NT2/D1 (cell line): ENCODE results near the gene ZNF273.

ENCODE experiments used
- DNase-seq: peaks from one replicate; pipeline ENCODE4 v3.0.0-alpha.2; 2011; ENCODE audit warnings: low read depth, low spot score
- H3K27me3 ChIP-seq: 2 replicates; pipeline ENCODE4 v1.6.0; 2011; ENCODE audit warnings: mild to moderate bottlenecking; ENCODE audit not compliant: insufficient read length, insufficient read depth
- H3K36me3 ChIP-seq: 2 replicates; pipeline ENCODE4 v1.6.1; 2011; ENCODE audit warnings: mild to moderate bottlenecking, low read length, mixed read lengths; ENCODE audit not compliant: insufficient read depth, insufficient read length
- H3K4me1 ChIP-seq: 2 replicates; pipeline ENCODE4 v1.5.1; 2011; ENCODE audit not compliant: insufficient read depth, insufficient read length
- H3K4me3 ChIP-seq: 2 replicates; pipeline ENCODE4 v1.5.1; 2011; ENCODE audit warnings: low read depth; ENCODE audit not compliant: insufficient read length
- H3K9ac ChIP-seq: 2 replicates; pipeline ENCODE4 v1.6.0; 2011; ENCODE audit warnings: low read depth; ENCODE audit not compliant: insufficient read length
- H3K9me3 ChIP-seq: 2 replicates; pipeline ENCODE4 v1.5.1; 2011; ENCODE audit warnings: mild to moderate bottlenecking, low read length; ENCODE audit not compliant: insufficient read depth
- SUZ12 ChIP-seq: IDR thresholded peaks from 2 replicates; pipeline ENCODE4 v1.6.1; 2011; ENCODE audit not compliant: insufficient read length, insufficient read depth; ENCODE audit errors: extremely low read depth
- YY1 ChIP-seq: IDR thresholded peaks from 2 replicates; pipeline ENCODE4 v1.6.1; 2011; ENCODE audit not compliant: insufficient read length, insufficient read depth
- ZNF274 ChIP-seq: IDR thresholded peaks from 2 replicates; pipeline ENCODE4 v1.6.1; 2011; ENCODE audit warnings: mild to moderate bottlenecking, low read depth, low read length

The ZNF273 gene

DNA sequence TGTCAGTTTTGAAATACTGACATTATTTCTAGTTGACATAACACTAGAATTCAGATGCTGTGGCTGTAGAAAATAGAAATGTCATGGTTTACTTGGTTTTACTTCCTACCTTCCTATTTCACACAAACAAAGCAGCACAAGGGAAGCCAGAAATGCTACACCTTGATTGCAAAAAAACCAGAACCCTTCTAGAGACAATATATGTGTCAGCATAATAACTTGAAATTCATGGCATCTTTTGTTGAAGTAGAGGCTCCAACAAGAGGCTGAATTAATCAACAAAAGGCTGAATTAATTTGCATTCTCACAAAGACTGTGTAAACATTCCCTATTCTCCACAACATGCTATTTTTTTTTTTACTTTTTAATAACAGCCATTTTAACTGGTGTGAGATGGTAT lies 62.5 kb downstream of the ZNF273 start:
- H3K27me3 ChIP-seq = no peaks in the 10 kb centered on the region

DNA sequence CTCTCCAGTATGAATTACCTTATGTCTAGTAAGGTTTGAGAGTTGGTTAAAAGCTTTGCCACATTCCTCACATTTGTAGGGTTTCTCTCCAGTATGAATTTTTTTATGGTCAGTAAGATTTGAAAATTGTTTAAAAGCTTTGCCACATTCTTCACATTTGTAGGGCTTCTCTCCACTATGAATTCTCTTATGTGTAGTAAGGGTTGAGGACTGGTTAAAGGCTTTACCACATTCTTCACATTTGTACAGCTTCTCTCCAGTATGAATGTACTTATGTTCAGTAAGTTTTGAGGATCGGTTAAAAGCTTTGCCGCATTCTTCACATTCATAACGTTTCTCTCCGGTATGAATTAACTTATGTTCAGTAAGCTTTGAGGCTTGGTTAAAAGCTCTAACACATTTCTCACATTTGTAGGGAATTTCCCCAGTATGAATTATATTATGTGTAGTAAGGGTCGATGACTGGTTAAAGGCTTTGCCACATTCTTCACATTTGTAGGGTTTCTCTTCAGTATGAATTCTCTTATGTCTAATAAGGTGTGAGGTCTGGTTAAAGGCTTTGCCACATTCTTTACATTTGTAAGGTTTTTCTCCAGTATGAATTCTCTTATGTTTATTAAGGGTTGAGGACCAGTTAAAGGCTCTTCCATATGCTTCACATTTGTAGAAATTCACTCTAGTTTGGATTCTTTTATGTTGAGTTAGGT lies 75.6 kb downstream of the ZNF273 start:
- TF ChIP-seq YY1 (no peak), ZNF274 (peak; percentile 66)
- DNase-seq = no peak
- no peaks in the 10 kb centered on the region for H3K4me1 ChIP-seq
- H3K36me3 ChIP-seq = peaks cover 43% of the 10 kb centered on the region
- no peaks in the 10 kb centered on the region for H3K27me3 ChIP-seq
- H3K9ac ChIP-seq = no peak overlapping the region
- H3K4me3 ChIP-seq = no peak overlapping the region
- peaks cover 100% of the 10 kb centered on the region for H3K9me3 ChIP-seq

More for the DNA sequence above, 62.5 kb downstream of the ZNF273 start:
- DNase-seq = no peak
- TF ChIP-seq ZNF274 (no peak), YY1 (no peak), SUZ12 (no peak)
- no peaks in the 10 kb centered on the region for H3K4me1 ChIP-seq
- no peak overlapping the region for H3K9ac ChIP-seq
- H3K36me3 ChIP-seq = no peaks in the 10 kb centered on the region
- no peak overlapping the region for H3K4me3 ChIP-seq
- peaks cover 19% of the 10 kb centered on the region for H3K9me3 ChIP-seq
